HepG2 (cell line): ENCODE results near the gene SBSN. TPM values are rescaled to one million over a fixed set of nuclear protein-coding genes. Genes with fewer than 3 reads are reported as not detected.

ENCODE experiments used
- ATAC-seq: fragments of 200-7000 bp; cut with Tn5 transposase; 3 replicates; pipeline ENCODE4 v1.9.1; 2020; ENCODE audit warnings: mild to moderate bottlenecking, moderate library complexity
- BruUV-seq: library from RNA; stranded (reverse); fragments of 400-500 nt; replicated peaks from 2 replicates; lab custom pipeline; 2021; lab: Mats Ljungman, UMichigan
- CTCF ChIA-PET: fragments of 300-600 bp; formaldehyde crosslinking; extraction: SDS; loops from one replicate; lab custom pipeline; 2021; ENCODE audit warnings: low total read pairs, inconsistent platforms, low intra/inter-chr PET ratio; lab: Yijun Ruan, JAX
- POLR2A ChIA-PET: fragments of 350-600 bp; sonication (Branson Sonifier 250); formaldehyde crosslinking; loops from one replicate; lab custom pipeline; 2020; ENCODE audit warnings: antibody characterized with exemption, inconsistent platforms; lab: Yijun Ruan, JAX
- DNase-seq: peaks from one replicate; pipeline ENCODE4 v3.0.0-alpha.2; 2015; ENCODE audit warnings: low spot score
- FAIRE-seq: peaks from 3 replicates; lab custom pipeline; 2011; peaks lifted over from hg19 to GRCh38; lab: Jason Lieb, UNC
- H2AFZ ChIP-seq: one replicate; pipeline ENCODE4 v1.6.1; 2011; ENCODE audit warnings: low read length, inconsistent platforms
- H3K27ac ChIP-seq: fragments of 300-600 bp; 3 replicates; pipeline ENCODE4 v1.8.0; 2011; ENCODE audit warnings: mixed run types, mild to moderate bottlenecking, mixed read lengths, low read length, inconsistent platforms; ENCODE audit not compliant: insufficient read depth; ENCODE audit errors: extremely low read length
- H3K27me3 ChIP-seq, 2 experiments: fragments of 200-600 bp in 1 of 2; 2 replicates in 1 of 2; 3 replicates in 1 of 2; pipeline versions ENCODE4 v1.6.0 to v1.8.0; 2011; ENCODE audit warnings: low read length in 2 of 2, mild to moderate bottlenecking in 2 of 2, moderate library complexity in 2 of 2, inconsistent platforms in 1 of 2; ENCODE audit not compliant: insufficient read depth in 2 of 2, control insufficient read depth in 1 of 2
- H3K36me3 ChIP-seq, 2 experiments: fragments of 200-600 bp in 1 of 2; replicated peaks in 1 of 2; 2 replicates in 1 of 2; 3 replicates in 1 of 2; pipeline versions ENCODE4 v1.5.1 to v1.8.0; 2011; ENCODE audit warnings: low read length in 2 of 2, inconsistent platforms in 1 of 2; ENCODE audit not compliant: insufficient read depth in 2 of 2, control insufficient read depth in 1 of 2
- H3K4me1 ChIP-seq: 2 replicates; pipeline ENCODE4 v1.5.1; 2012; ENCODE audit warnings: low read length, inconsistent platforms; ENCODE audit not compliant: insufficient read depth
- H3K4me2 ChIP-seq: 2 replicates; pipeline ENCODE4 v1.6.0; 2011; ENCODE audit warnings: low read depth, low read length, inconsistent platforms
- H3K4me3 ChIP-seq, 3 experiments: fragments of 200-600 bp in 1 of 3; sonication (generic), shearing (Covaris generic) in 1 of 3; replicated peaks in 1 of 3; 2 replicates each; pipeline ENCODE4 v1.5.1; 2011 to 2016; ENCODE audit warnings: low read length in 3 of 3, inconsistent platforms in 2 of 3, low read depth in 2 of 3, mild to moderate bottlenecking in 2 of 3, control low read depth in 1 of 3, mixed read lengths in 1 of 3; ENCODE audit not compliant: insufficient read depth in 1 of 3
- H3K79me2 ChIP-seq: one replicate; pipeline ENCODE4 v1.6.1; 2011; ENCODE audit warnings: low read length, inconsistent platforms; ENCODE audit not compliant: insufficient read depth
- H3K9ac ChIP-seq: 2 replicates; pipeline ENCODE4 v1.6.0; 2011; ENCODE audit warnings: mild to moderate bottlenecking, low read depth, low read length, inconsistent platforms; ENCODE audit not compliant: insufficient read depth
- H3K9me3 ChIP-seq: 2 replicates; pipeline ENCODE4 v1.5.1; 2012; ENCODE audit warnings: mild to moderate bottlenecking, low read length
- H4K20me1 ChIP-seq: 2 replicates; pipeline ENCODE4 v1.6.0; 2011; ENCODE audit warnings: inconsistent platforms, mild to moderate bottlenecking, low read length, moderate library complexity; ENCODE audit not compliant: insufficient read depth
- CHD4 ChIP-seq: fragments of 200-600 bp; sonication (generic); IDR thresholded peaks from 2 replicates; pipeline ENCODE4 v1.7.0; 2017; ENCODE audit warnings: mild to moderate bottlenecking, low read length, borderline replicate concordance
- CTCF ChIP-seq: sonication (generic); formaldehyde crosslinking; IDR thresholded peaks from 2 replicates; pipeline ENCODE4 v1.5.0; 2020; ENCODE audit warnings: mild to moderate bottlenecking, missing genetic modification reagents, moderate library complexity
- GATAD1 ChIP-seq: IDR thresholded peaks from 2 replicates; pipeline ENCODE4 v1.6.1; 2016; ENCODE audit warnings: missing genetic modification reagents, missing compliant biosample characterization
- HIC2 ChIP-seq: sonication (generic); formaldehyde crosslinking; IDR thresholded peaks from 2 replicates; pipeline ENCODE4 v1.9.0; 2022; ENCODE audit warnings: low read depth, missing genetic modification reagents
- RBM39 ChIP-seq: fragments of 200-400 bp; formaldehyde crosslinking; IDR thresholded peaks from one replicate; pipeline ENCODE4 v1.6.1; 2018; ENCODE audit warnings: antibody characterized with exemption, mild to moderate bottlenecking, low read depth, low read length; ENCODE audit not compliant: poor library complexity, severe bottlenecking
- TAF1 ChIP-seq: sonication (generic); formaldehyde crosslinking; IDR thresholded peaks from 2 replicates; pipeline ENCODE4 v1.4.0; 2020; ENCODE audit warnings: missing genetic modification reagents
- TFDP1 ChIP-seq: IDR thresholded peaks from 2 replicates; pipeline ENCODE4 v1.6.1; 2016; ENCODE audit warnings: missing compliant biosample characterization, missing genetic modification reagents, borderline replicate concordance
- THAP11 ChIP-seq: IDR thresholded peaks from 2 replicates; pipeline ENCODE4 v1.6.1; 2016; ENCODE audit warnings: missing biosample characterization, missing genetic modification reagents
- ZMYM4 ChIP-seq: sonication (generic); formaldehyde crosslinking; IDR thresholded peaks from 2 replicates; pipeline ENCODE4 v1.8.1; 2023; ENCODE audit warnings: mild to moderate bottlenecking, missing genetic modification reagents
- ZNF432 ChIP-seq: sonication (generic); formaldehyde crosslinking; IDR thresholded peaks from 2 replicates; pipeline ENCODE4 v1.5.0; 2020; ENCODE audit warnings: missing genetic modification reagents, mild to moderate bottlenecking, borderline replicate concordance
- WGBS: methylation state at CpG from one replicate; pipeline ENCODE4 v1.1.6; 2017; ENCODE audit warnings: low lambda C conversion rate; 5-methylcytosine and 5-hydroxymethylcytosine counted together
- in situ Hi-C: cut with HindIII; loops from 2 replicates; pipeline ENCODE4 v1.10.0; 2017; ENCODE audit warnings: low pct_unique_long_range_greater_than_20kb; ENCODE audit not compliant: extremely low pct_ligation_motif_present
- intact Hi-C: fragments of 100-400 bp; cut with micrococcal nuclease; formaldehyde crosslinking; loops from one replicate; pipeline ENCODE4 v1.10.0; 2022; ENCODE audit not compliant: unreplicated experiment
- polyA plus RNA-seq, 8 experiments: library from polyadenylated mRNA; depleted of rRNA in 3 of 8; stranded (reverse) in 7 of 8; unstranded in 1 of 8; fragments of >200 nt; fragmentation: Illumina TruSeq in 4 of 8; extraction: Trizol in 4 of 8; gene quantifications; 2 replicates each; pipeline versions ENCODE4 v1.2.1 to v1.2.3, GENCODE V29; 2011 to 2016; ENCODE audit warnings: low read depth in 4 of 8, missing spikeins in 1 of 8, mixed read lengths in 1 of 8; ENCODE audit not compliant: insufficient read depth in 1 of 8
- total RNA-seq, 5 experiments: library from RNA; depleted of rRNA; stranded (reverse); fragments of >200 nt; fragmentation: Illumina TruSeq; extraction: Trizol; gene quantifications; 2 replicates each; pipeline ENCODE4 v1.2.3, GENCODE V29; 2016; ENCODE audit warnings: low read depth in 1 of 5

The SBSN gene
- total and polyA plus RNA-seq, 2 of the 13 experiments (the other 11 are each of a cell fraction or from before 2014, with no cell fraction given): not detected

GRCh38 chr19:35556025-35556590, 28.0 kb upstream of the SBSN start:
- no peaks in the 10 kb centered on the region for H3K79me2 ChIP-seq
- peaks cover 37% of the 10 kb centered on the region for H3K4me1 ChIP-seq
- H2AFZ ChIP-seq: no peak overlapping the region
- FAIRE-seq (no peak), DNase-seq (no peak), ATAC-seq (no peak)
- ChIA-PET CTCF (interaction anchor here (0.9 to 2.1 kb wide), 4 partner anchors 36 to 161 kb away, joined by 3 to 10 read pairs (median 7); partner anchors contain the start of gene KMT2B), POLR2A (no interaction called here)
- H3K4me3 ChIP-seq: no peak overlapping the region
- BruUV-seq: no TSS peak
- in situ Hi-C loops (loop anchor here (5.0 kb wide), 1 partner anchor 36 kb away; no protein-coding TSS in a partner anchor), intact Hi-C loops (loop anchor here (5.0 to 10.0 kb wide), 3 partner anchors 36 to 89 kb away; partner anchors contain the start of genes COX6B1, ETV2 and HAUS5)
- TF ChIP-seq GATAD1 (CRISPR knock-in tag) (0 out of 2 replicates have a peak, but pooled peaks have one; percentile 8), TAF1 (CRISPR knock-in tag) (no peak), CHD4 (no peak)
- H3K9ac ChIP-seq: no peak overlapping the region
- no peak overlapping the region for H3K27ac ChIP-seq
- 52% methylated on average over 9 of the region's 9 CpGs for WGBS
- no peaks in the 10 kb centered on the region for H4K20me1 ChIP-seq
- peaks cover 1 to 43% of the 10 kb centered on the region in 2 experiments; a peak in 3 of 5 replicates for H3K27me3 ChIP-seq
- H3K4me2 ChIP-seq: no peak overlapping the region
- no peaks in the 10 kb centered on the region for H3K9me3 ChIP-seq
- no peaks in the 10 kb centered on the region for H3K36me3 ChIP-seq

- CTCF ChIA-PET: interaction anchor here (0.9 to 2.1 kb wide), 5 partner anchors 37 to 161 kb away, joined by 3 to 10 read pairs (median 5); partner anchors contain the start of gene KMT2B
- H3K9ac ChIP-seq: no peak overlapping the region
- POLR2A ChIA-PET: no interaction called here
- no TSS peak for BruUV-seq
- no peaks in the 10 kb centered on the region for H3K36me3 ChIP-seq
- no peaks in the 10 kb centered on the region for H4K20me1 ChIP-seq
- no peak overlapping the region for H2AFZ ChIP-seq
- 30% methylated on average over 7 of the region's 30 CpGs for WGBS
- FAIRE-seq (peak; percentile 87), DNase-seq (peak; percentile 56), ATAC-seq (peak; percentile 62)
- in situ Hi-C loops (loop anchor here (5.0 kb wide), 1 partner anchor 37 kb away; no protein-coding TSS in a partner anchor), intact Hi-C loops (loop anchor here (5.0 to 10.0 kb wide), 3 partner anchors 37 to 89 kb away; partner anchors contain the start of genes COX6B1, ETV2 and HAUS5)
- no peaks in the 10 kb centered on the region for H3K79me2 ChIP-seq
- no peaks in the 10 kb centered on the region for H3K9me3 ChIP-seq
- no peak overlapping the region for H3K4me2 ChIP-seq
- no peak overlapping the region for H3K27ac ChIP-seq
- H3K4me3 ChIP-seq: no peak overlapping the region
- H3K4me1 ChIP-seq: peaks cover 37% of the 10 kb centered on the region
- peaks cover 1 to 37% of the 10 kb centered on the region in 2 experiments; a peak in 3 of 5 replicates for H3K27me3 ChIP-seq
- TF ChIP-seq HIC2: no peak
- TF ChIP-seq THAP11 (CRISPR knock-in tag): peak; percentile 52; the same call in 1 of the 2 replicates
- 0 out of 2 replicates have a peak, but pooled peaks have one; percentile 13 for TF ChIP-seq ZMYM4
- peak; percentile 35; the same call in 1 of the 2 replicates for TF ChIP-seq TFDP1
- TF ChIP-seq RBM39: no peak
- TF ChIP-seq CTCF (CRISPR knock-in tag): peak; percentile 87
- 0 out of 2 replicates have a peak, but pooled peaks have one; percentile 33 for TF ChIP-seq GATAD1 (CRISPR knock-in tag)
- TF ChIP-seq ZNF432: no peak
These were observed 27.3 kb upstream of the SBSN start for GRCh38 chr19:35555301-35556005.
